Activated gamma-delta T cell treated with anti-CD3 and anti-CD28 coated beads, Interleukin-2, amount 50 U/mL, for 16 hours (primary cell): ENCODE measurements around the gene A3GALT2.

Experiments used
- DNase-seq: peaks from one replicate; pipeline ENCODE4 v3.0.0-alpha.2; 2020; ENCODE audit warnings: low read depth

The A3GALT2 gene

GRCh38 chr1:33350611-33351280 is 29.8 kb upstream of the A3GALT2 start:
- no peak for DNase-seq

- DNase-seq, result peak; percentile 66
These were observed 29.1 kb upstream of the A3GALT2 start for GRCh38 chr1:33349778-33350610.

- DNase-seq, result peak; percentile 4
These were observed 28.3 kb upstream of the A3GALT2 start for GRCh38 chr1:33349081-33349759.

DNA sequence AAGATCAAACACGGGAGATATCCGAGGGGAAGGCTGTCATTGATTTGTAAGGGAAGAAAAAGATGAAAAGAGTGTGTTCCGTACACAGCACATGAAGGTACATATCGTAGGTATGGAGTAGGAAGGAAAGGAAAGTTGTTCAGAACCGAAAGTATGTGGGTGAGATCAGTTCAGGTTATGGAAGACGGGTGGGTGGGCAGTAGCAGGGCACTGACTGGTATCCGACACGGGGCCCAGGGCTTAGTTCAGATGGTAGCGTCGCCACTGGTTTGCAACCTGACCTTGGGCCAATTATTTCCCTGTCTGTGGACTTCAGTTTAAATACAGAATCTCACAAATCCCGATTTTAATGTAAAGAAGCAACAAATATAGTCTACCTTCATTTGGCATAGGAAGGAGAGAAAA is 27.8 kb upstream of the A3GALT2 start:
- no peak for DNase-seq

- no peak for DNase-seq
These were observed 27.3 kb upstream of the A3GALT2 start for GRCh38 chr1:33348194-33348593.

GRCh38 chr1:33347650-33347992 is 26.7 kb upstream of the A3GALT2 start:
- DNase-seq, result no peak

- DNase-seq, result no peak
These were observed 26.2 kb upstream of the A3GALT2 start for GRCh38 chr1:33346927-33347649.

GRCh38 chr1:33346533-33346926 is 25.6 kb upstream of the A3GALT2 start:
- DNase-seq, result no peak

- DNase-seq, result no peak
These were observed 24.1 kb upstream of the A3GALT2 start for GRCh38 chr1:33344896-33345560.

GRCh38 chr1:33343539-33343938 is 22.6 kb upstream of the A3GALT2 start:
- no peak for DNase-seq

GRCh38 chr1:33342041-33342723 is 21.3 kb upstream of the A3GALT2 start:
- no peak for DNase-seq

- no peak for DNase-seq
These were observed 20.3 kb upstream of the A3GALT2 start for GRCh38 chr1:33341190-33341589.

GRCh38 chr1:33339413-33339812 is 18.5 kb upstream of the A3GALT2 start:
- DNase-seq, result no peak

DNA sequence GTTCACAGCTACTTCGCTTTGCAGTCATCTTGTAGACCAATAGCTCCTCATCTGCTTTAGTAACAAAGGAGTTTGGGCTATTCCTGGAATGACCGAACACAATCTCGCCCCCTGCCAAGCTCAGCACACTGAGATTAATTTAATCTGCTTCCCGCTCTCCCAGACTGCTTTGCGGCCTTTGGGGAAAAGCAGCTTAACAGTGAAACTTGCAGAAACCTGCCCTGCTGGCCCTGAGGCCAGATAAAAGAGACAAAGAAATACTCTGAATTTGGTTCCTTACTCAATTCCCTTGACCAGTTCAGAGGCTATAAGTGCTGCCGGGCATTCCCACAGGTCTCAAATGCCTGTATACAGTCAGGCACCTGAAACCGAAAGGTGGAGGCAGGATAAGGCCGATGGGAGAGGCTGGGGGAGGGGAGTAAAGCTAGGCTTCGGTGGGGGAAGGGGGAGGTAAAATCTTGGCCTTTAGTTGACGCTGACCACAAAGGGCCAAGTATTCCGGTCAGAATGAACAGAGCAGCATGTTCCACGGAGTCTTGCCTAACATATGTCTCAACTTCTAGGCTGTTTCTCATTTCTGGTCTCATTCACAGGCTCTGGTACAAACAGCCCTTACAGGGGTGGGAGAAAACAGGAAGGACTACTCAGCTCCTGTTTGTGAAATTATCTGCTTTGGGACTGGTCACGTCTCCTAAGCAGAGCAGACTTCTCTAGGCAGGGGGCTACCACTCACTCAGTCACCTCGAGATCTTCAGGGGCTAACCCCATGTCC is 17.7 kb upstream of the A3GALT2 start:
- DNase-seq, result no peak

DNA sequence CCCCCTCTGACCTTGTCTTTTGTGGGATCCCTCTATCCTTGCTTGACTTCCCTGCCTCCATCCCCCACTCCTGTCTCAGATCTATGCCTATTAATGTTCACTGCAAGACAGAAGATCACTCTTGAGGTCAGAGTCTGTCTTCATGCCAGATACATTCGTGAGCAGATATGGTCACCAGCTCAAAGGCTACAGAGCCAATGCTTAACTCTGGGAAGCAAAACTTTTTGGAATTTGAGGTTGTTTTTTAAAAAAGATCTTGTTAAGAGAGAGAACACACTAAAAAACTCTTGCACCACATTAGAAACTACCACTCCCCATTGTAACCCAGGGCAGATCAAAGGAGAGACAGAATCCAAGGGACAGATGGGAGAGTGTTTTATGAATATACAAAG is 17.1 kb upstream of the A3GALT2 start:
- no peak for DNase-seq

DNA sequence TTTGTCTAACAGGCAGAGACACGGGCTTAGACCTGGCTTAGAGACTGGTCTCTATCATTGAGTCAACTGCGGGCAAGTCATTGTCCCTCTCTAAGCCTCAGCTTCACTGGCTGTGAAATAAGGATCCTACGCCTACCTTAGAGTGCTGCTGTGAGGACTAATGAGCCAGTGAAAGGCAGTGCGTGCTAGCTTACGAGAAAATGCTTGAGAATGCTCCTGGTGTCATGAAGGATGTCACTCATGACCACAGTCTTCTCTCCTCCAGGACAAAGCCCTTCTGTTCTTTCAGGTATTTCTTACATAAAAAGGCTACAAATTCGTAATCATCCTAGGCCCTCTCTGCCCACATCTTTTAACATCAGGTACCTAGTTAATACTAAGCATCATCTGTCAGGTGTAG is 16.5 kb upstream of the A3GALT2 start:
- DNase-seq, result no peak

DNA sequence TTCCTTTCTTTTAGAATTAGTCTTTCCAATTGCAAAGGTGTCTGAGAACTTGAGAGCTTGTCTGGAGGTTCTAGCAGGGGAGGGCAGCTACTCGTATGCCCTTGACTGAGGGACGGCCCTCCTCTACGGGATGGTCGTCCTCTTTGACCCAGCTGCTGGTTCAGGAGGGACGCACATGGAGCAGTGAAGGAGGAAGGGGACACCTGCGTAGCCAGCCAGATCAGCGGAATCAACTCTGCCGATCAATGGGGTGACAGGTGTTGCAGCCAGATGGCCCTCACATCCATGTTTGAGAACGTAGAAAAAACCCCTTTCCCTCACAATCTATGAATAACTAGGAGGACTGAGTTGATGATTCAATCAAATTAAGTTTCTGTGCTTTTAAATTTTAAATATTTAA is 15.7 kb upstream of the A3GALT2 start:
- DNase-seq, result no peak

GRCh38 chr1:33335020-33335419 is 14.1 kb upstream of the A3GALT2 start:
- no peak for DNase-seq

DNA sequence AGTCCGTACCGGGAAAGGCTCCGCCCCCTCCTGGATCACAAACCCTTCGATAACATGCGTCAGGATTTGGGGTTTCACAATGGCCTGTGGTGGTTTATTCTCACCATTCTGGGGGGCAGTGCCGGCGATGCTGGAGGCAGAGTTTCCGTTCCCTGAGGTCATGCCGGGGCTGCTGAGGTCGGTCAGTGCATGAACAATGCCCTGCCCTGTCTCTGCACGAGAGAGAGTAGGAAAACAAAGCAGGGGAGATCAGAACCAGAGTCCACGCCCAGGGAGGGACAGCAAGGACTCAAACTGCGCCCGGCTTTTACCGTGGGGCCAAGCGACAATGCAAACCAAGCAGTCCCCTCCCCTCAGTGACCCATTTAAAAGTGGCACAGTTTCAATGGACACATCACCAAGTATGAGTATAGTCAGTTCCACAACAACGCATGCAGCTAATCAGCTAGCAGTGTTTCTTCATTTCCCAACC is 13.2 kb upstream of the A3GALT2 start:
- no peak for DNase-seq

- DNase-seq, result no peak
These were observed 12.0 kb upstream of the A3GALT2 start for GRCh38 chr1:33332881-33333280.
